Stimulated activated CD8-positive, alpha-beta memory T cell treated with anti-CD3 and anti-CD28 coated beads, Interleukin-4, amount 100 ng/mL, for 1 hour (primary cell): ENCODE data around the gene BOK.

Experiments used
- DNase-seq, 2 donors: peaks; one replicate each; pipeline ENCODE4 v3.0.0-alpha.2; 2020; ENCODE audit warnings: low read depth in 2 of 2, low spot score in 1 of 2

The BOK gene

DNA sequence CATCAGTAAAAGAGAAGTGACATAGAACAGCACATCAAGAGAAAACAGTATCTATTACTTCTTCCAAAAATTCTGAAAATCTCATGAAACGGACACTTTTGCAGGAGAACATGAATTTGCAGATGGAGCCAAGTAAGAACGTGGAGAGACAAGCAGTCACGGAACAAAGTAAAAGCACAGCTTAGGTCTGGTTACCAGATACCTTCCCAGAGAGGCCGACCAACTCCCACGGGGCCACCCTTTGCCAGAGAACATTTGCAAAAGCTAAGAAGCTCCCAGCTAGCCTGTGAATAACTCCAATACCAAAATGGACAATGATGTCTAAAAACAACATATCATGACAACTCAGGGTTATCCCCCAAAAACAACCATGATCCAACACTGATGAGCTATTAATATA lies 39.5 kb downstream of the BOK start:
- no peak for DNase-seq

DNA sequence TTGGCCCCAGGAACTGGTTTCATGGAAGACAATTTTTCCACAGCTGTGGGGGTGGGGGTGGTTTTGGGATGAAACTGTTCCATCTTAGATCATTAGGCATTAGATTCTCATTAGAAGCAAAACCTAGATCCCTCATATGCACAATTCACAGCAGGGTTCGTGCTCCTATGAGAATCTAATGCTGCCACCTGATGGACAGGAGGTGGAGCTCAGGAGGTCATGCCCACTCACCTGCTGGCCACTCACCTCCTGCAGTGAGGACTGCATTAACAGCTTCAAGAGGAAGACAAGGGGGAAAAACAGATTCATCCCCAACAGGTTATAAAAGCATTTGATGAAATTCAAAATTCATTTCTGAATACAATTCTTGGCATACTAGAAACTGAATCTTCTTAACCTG lies 39.9 kb downstream of the BOK start:
- DNase-seq: no peak

DNA sequence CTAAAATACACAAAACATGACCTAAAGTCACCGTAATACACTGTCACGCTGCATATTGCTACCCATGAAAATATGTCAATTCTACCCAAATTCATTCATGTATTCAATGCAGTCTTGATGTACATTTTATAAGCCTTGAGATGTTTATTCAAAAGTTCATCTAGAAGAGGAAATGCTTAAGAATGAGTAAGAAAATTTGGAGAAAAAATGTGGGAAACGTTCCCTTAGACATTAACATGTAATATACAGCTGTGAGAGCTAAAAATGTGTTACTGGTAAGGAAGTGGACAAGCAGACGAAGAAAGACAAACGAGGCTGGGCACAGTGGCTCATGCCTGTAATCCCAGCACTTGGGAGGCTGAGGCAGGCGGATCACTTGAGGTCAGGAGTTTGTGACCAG lies 41.1 kb downstream of the BOK start:
- DNase-seq: no peak

DNA sequence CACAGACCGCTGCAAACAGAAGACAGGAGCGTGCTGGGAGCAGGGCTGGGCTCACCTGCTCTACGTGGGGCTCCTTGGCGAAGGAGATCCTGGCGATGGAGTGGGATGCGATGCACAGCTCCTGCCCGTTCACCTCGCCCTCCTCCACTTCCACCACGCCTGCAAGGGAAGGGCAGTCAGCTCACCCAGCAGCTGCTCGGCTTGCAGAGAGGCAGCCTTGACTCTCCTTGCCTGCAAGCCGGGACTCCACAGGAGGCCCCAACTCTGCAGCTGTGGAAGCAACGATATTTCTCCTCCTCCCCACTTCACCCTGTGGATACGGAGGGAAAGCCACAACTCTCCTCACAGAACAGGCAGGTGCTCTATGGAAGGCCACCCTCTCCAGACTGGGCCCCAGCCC lies 43.3 kb downstream of the BOK start:
- no peak for DNase-seq

DNA sequence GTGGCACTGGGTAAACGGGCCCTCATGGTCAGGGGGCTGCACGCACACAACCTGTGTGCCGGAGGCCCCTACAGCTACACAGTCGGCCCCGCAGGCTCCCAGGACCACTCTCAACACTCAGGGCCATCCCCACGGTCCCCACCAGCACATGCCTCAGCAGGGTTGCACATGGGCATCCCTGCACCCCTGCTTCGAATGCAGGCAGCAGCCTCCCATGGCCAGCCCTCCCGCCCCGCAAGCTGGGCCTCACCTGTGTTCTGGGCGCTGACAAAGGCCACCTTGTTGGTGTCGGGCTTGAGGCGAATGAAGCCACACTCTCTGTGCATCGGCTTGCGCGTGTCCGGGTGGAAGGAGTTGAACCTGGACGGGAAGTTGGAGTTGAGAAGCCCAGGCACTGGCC lies 44.2 kb downstream of the BOK start:
- no peak for DNase-seq

DNA sequence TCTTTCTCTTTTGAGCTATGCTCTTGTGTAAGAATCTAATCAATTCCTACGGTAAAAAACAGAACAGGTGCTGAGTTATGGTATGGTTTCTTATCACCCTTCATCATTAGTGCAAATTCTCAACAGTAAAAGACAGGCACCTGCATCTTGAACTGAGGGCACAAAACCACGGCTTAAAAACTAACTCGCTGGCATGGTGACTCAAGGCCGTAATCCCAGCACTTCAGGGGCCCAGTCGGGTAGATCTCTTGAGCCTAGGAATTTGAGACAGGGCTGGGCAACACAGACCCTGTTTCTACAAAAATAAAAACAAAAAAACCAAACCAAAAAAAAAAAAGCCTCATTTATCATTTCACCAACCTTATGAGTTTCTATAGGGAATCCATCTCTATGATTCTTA lies 45.1 kb downstream of the BOK start:
- no peak for DNase-seq

DNA sequence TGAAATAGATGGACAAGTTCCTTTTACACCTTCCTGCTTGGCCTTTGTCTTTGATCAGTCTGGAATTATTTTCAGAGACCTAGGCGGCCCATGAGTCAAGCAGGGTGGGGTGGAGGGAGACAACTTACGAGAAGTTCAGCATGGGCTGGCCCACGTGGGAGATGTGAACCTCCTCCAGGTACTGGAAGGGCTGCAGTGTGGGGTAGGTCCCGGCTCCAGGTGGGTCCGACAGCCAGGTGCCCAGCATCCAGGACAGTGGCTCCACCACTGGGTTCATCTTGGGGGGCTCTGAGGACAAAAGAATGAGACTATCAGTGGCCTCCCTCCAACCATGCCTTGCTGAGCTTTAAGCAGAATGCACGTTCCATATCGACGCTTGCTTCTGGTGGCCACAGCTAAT lies 47.6 kb downstream of the BOK start:
- no peak for DNase-seq

DNA sequence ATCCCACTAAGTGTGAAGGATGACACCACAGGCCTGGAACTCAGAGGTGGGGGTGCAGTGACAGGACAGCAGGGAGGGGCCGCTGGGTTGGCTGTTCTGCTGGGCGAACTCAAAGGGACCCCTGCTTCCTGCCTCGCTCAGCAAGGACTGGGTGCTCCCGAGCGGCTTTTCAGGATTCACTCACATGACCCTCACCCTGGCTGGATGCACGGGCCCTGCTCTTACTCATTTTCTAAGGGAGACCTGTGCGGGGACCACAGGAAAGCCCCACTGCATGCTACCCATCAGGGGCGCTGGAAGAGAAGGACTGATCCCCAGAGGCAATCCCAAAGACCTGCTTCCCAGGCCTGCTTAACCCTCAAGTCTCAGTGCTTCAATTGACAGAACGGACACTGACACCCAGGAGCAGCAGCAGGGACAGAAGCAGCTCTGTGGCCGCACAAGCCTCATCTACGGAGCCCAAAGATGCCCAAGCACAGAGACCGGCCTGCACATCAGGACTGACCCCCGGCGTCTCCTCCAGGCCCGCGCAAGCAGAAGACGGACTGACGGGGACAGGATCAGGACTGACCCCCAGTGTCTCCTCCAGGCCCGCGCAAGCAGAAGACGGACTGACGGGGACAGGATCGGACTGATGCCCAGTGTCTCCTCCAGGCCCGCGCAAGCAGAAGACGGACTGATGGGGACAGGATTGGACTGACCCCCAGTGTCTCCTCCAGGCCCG lies 48.8 kb downstream of the BOK start:
- no peak for DNase-seq

DNA sequence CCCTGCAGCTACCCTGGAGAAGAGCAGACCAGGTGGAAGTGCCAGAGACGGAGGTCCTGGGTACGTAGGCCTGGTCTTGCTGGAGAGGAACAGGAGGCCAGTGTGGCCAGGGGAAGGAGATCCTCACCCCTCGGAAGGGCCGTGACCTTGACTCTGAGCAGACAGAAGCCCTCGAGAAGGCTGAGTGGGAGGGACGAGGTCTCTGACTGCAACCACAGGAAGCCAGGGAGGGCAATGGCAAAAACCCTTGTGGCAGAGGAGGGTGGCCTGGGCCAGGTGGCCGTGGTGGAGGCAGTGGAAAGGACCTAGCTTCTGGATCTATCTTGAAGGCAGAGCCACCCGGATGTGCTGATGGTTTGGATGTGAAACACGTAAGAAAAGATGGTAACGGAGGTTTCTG lies 50.3 kb downstream of the BOK start:
- no peak for DNase-seq

DNA sequence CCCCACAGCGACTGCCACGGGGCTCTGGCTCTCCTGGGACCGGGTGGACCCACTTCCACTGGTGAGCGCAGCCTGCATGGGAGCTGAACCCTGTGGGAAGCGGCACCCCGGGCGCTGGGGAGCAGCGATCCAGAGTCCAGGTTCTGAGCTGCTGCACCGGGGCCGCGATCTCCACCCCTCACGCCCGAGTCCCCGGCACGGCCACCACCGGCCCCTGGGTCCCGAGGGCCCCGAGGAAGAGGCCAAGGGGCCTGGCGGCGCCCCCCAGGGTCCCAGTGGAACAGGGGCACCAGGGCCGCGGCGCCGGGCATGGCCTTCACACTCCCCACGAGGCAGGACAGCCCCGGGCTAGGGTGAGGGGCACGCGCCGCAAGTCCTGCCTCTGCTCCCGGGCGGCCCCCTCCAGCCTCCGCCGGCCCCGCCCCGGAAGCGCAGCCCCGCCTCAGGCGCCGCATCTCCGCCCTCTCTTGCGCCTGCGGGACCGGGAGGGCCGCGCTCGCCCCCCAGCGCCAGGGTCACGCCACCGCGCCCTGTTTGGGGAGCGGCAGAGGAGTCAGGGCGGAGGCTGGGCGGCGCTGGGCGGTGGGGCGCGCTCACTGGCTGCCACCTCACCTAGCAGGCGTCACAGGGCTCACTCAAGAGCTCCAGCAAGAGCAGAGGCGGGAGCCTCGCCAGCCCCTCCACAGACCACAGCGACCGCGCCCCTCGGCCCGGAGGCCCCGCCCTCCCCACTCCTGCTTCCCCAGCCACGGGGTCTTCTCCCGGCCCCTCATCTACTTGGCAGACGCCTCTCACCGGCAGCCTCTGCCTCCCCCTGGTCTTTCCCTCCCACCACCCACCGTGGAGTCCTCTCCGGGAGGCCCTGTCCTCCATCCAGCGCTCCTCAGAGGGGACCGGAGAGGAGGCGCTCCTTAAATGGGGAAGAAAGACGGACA lies 51.6 kb downstream of the BOK start:
- peak; percentile 70 to 79 for DNase-seq

DNA sequence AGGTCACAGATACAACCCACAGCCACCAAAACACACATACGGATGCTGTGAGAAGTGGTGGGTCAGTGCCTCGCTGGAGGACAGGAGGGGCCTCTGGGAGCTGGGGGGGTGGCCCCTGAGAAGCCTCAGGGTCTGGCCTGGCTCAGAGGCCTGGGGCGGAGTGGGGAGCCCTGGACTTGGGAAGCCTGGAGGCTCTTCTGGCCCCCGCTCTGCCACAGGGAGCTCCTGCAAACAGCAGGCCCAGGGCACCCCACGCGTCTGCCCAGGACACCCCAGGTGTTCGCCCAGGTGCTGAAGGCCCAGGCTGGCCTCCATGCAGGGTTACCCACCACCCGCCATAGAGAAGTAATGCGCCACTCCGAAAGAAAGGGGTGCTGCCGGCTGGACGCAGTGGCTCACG lies 52.5 kb downstream of the BOK start:
- DNase-seq: no peak

DNA sequence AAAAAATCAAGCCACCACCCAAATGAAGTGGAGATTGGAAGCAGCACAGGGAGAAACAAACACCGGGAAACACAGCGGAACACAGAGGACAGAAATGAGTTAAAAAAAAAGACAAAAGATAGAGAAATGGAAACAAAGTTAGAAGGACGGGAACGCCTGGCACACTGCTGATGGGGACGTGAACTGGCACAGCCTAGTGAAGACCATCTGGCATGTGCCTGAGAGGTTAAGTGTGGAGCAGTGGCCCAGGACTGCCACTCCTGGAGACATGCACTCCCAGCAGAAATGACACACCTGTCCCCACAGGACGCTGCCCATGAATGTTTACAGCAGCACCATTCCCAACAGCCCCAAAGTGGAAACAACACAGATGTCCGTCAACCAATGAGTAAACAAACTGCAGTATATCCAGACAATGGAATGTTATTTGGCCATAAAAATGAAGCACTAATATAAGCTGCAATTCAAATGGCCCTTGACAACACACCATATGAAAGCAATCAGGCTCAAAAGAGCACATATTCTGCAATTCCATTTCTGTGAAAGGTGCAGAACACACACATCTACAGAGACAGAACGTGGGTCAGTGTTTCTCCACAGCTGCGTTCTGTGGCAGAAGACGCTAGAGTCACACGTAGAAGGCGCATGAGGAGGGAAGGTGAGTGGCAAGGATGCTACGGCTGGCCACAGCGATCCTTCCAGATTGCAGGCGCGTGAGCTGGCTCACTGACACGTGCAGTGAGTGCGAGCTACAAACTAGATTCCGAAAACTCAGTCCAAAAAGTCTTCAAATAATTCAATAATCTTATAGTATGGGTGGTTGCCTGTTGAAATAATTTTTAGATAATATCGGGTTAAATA lies 53.8 kb downstream of the BOK start:
- DNase-seq: no peak

DNA sequence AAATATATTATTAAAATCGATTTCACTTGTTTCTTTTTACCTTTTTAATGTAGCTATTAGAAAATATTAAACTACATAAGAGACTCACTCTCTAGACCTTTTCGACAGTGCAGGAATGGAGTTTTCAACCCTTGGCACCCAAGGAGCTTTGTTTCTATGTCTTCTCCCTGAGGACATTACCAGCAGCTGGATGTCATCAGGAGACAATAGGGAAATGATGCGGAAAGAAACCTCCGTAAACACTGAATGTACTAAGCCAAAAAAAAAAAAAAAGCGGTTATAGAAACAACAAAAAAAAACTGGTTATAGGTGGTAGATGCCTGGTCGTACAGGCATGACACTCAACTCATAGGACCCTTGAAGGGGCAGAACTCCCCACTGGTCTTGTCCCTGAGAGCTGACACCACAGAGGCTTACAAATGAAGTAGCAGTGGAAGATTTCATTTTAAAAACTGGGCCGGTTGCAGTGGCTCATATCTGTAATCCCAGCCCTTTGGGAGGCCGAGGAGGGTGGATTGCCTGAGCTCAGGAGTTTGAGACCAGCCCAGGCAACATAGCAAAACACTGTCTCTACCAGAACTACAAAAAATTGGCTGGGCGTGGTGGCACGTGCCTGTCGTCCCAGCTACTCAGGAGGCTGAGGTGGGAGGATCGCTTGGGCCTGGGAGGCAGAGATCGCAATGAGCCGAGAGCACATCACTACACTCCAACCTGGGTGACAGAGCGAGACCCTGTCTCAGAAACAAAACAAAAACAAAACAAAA lies 54.7 kb downstream of the BOK start:
- no peak for DNase-seq

DNA sequence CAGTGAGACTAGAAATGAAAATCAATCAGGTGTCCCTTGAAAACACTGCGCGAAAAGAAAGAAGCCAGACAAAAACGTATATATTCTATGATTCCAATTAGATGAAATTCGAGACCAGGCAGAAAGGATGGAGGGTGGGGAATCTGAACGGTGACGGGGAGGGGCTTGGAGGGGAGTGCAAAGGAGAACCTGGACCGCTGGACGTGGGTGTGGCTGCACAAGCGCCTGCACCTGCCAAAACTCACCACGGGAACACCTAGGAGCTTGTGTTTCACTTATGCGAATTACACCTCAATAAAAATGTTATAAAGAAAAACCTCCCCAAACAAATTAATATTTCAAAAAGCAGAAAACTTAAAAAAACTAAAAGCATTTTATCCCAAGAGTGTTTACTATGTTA lies 56.5 kb downstream of the BOK start:
- DNase-seq: no peak

DNA sequence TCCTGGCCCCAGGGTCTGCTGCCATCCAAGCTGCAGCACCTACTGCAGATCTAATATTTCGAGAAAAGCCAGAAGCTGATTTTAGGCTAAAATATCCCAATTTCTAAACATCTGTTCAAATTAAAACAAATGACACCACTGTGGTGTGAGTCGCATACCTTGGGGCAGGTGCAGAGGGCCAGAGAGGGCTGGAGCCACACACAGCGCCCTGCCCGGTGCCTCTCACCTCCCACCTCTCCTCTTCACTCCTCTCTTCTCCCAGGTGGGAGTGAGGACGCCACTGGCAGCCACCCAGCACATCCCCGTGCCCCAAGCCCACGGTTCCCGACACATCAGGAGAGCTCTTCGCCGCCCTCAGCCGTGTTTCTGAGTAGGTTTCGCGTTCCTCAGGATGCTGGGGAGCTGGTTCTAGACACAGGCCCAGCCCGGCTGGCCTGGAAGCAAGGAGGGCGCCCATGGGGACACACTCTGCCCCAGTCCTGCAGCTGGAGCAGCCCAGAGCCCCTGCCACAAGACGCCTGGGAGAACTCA lies 57.0 kb downstream of the BOK start:
- DNase-seq: no peak

DNA sequence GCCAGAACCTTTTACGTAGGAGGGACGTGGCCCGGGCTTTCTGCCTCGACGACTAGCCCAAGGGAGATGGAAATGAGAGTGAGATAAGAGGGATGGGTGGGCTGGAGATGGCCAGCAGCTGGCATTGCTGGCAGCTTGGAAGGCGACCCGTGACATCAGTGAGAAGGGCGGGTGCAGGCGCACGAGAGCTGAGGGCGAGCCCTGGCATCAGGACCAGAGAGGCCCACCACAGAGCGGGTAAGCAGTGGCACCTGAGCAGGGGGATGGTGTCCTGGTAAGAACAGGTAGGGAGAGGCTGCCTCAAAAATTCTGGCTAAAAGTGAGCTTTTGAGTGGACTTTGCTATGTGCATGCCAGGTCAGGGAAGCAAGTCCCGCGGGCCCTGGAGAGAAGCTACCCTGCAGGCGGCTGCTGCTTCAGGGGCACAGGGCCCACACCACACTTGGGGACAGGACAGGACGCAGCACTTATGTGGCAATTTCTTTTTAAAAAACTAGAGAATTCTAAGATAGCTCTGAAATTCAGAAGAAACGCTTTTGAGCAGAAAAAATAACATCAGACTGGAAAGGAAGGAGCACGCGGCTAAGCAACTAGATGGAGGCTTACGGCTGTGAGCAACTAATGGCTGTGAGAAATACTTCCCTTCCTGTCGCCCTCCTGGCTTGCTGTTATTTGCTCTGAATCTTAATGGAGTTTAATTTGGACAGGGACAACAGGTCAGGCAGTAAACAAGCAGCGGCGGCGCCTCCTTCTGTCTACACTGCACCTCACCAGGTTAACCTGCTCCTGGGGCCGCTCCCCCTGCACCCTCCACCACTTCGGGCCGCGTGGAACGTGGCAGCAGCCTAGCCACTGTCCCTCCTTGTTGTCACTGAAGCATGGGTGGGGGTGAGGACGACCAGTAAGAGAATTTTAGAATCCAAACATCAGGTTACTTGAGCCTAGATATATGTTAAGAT lies 57.9 kb downstream of the BOK start:
- no peak for DNase-seq

DNA sequence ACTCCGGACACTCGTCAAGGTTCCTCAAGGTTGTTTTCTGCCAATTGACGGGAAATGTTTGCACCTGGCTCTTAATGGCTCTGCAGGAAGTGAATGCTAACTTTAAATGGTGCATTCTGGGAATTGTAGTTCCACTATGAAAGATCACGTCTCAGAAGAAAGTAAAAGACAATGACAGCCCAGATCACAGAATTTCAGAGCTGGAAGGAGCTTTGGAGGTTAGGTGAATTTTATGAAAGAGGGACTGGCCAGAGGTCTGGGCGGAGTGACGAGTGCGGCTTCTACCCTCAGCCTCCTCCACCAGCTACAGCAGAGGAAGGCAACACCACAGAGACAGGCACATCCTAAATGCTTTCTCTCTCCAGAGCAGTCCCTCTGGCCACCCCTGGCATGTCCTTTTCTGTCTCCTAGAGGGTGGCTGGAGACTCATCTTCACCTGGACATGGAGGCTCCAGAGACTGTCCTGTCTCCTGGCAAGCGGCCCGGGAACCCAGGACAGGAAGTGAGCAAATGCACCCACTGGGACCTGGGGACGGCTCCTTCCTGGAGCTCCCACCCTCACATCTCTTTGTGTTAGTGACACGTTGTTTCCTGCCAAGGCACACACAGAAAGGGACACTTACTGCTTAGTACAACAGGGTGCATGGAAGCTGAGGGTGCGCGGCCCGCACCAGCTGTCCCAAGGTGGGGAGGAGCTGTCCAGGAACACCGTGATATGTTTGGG lies 59.0 kb downstream of the BOK start:
- DNase-seq: no peak

DNA sequence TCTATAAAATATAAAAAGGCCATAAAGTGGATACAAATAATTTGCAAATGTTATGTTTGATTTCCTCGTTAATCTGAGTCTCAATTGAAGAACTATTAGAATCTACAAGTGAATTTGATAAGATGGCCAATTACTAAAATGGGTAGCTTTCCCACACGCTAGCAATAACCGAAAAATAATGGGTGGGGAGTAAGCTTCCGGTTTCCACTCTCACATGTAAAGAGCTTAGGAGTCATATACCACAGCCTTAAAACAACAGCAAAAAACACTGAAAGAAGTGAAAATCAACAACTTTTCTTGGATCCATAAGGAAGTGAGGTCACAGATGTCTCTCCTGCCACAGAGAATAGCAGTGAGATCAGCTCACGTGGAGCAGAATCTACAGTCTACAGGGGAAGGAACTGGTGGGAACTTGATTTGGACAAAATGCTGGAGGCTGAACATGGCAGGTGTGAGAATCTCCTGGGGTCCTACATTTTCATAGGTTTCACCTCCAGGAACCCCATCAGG lies 59.8 kb downstream of the BOK start:
- DNase-seq: no peak

DNA sequence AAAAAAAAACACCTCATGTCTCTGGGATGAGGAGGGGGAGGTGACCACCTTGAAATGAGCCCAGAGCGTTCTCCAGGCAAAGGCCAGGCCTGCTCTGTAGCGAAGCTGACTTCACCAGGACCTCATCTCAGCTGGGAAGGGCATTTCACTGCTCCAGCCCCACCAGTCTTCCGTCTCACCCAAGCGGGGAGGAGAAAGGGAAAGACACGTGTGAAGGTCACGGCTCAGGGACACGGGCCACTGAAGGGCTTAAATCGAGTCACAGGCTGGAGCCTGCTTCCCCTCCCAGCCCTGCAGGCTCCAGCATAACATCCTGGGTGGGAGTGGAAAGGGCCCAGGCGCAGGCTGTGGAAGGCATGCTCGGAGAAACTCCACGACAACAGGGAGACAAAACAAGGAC lies 60.3 kb downstream of the BOK start:
- no peak for DNase-seq
